ENCODE data around the gene CLK2.

- no peak for TF ChIP-seq POLR2A (IDR thresholded peaks at IDR 0.05; ENCODE audit: low read depth, low read length)
- no peak for TF ChIP-seq FOS (IDR thresholded peaks at IDR 0.05; ENCODE audit: borderline replicate concordance, insufficient read depth, low read length)
- no peak for TF ChIP-seq JUN (IDR thresholded peaks at IDR 0.05; ENCODE audit: borderline replicate concordance, insufficient read depth, insufficient read length, low read depth)
- TF ChIP-seq CTCF (IDR thresholded peaks at IDR 0.05; ENCODE audit: extremely low read depth in 1 of 2, insufficient read depth in 1 of 2, low read depth in 1 of 2, low read length in 2 of 2) = no peak
- no peak for TF ChIP-seq MYC (IDR thresholded peaks at IDR 0.05; ENCODE audit: low read depth, low read length)
Observed at GRCh38 chr1:155301342-155301841, 28.1 kb upstream of the CLK2 start, which contains the start of gene PKLR.

All from endothelial cell of umbilical vein (primary cell).